Measurements from ENCODE around the gene NNAT.

GRCh38 chr20:37533154-37533715 is 12.2 kb downstream of the NNAT start:
- TF ChIP-seq GABPA (IDR thresholded peaks at IDR 0.05 in 1 of 2, conservative IDR thresholded peaks at IDR 0.05 in 1 of 2) (no peak), CTCF (IDR thresholded peaks at IDR 0.05; ENCODE audit: low read depth, low read length, missing input control) (no peak), EGR1 (IDR thresholded peaks at IDR 0.05; ENCODE audit: low read depth in 2 of 2) (no peak), RAD21 (IDR thresholded peaks at IDR 0.05) (no peak), SP1 (IDR thresholded peaks at IDR 0.05) (no peak), REST (IDR thresholded peaks at IDR 0.05) (no peak), JUND (IDR thresholded peaks at IDR 0.05) (no peak), ZBTB33 (IDR thresholded peaks at IDR 0.05) (no peak), MAX (IDR thresholded peaks at IDR 0.05) (no peak), RXRA (IDR thresholded peaks at IDR 0.05) (no peak), HNF4A (conservative IDR thresholded peaks at IDR 0.05) (no peak), YY1 (IDR thresholded peaks at IDR 0.05) (no peak), NR2F2 (IDR thresholded peaks at IDR 0.05) (no peak), ATF3 (IDR thresholded peaks at IDR 0.05) (no peak)
